H1 (cell line): ENCODE measurements around the gene BORA. TPM values are rescaled to one million over a fixed set of nuclear protein-coding genes. Genes with fewer than 3 reads are reported as not detected.

Experiments used
- CTCF ChIA-PET: fragments of 300-600 bp; sonication (Branson Sonifier 250); formaldehyde crosslinking; loops from one replicate; lab custom pipeline; 2021; ENCODE audit not compliant: partially characterized antibody; lab: Charles Lee
- POLR2A ChIA-PET: fragments of 300-600 bp; sonication (Branson Sonifier 250); formaldehyde crosslinking; loops from one replicate; lab custom pipeline; 2021; ENCODE audit warnings: inconsistent platforms; ENCODE audit not compliant: partially characterized antibody; lab: Charles Lee
- DNase-seq, 2 experiments: peaks; one replicate each; pipeline versions ENCODE4 v3.0.0 to v3.0.0-alpha.2; 2010 to 2022; ENCODE audit warnings: low spot score in 2 of 2, low read depth in 1 of 2, mixed read lengths in 1 of 2
- FAIRE-seq: peaks from 2 replicates; lab custom pipeline; 2011; peaks lifted over from hg19 to GRCh38; lab: Jason Lieb, UNC
- H2AFZ ChIP-seq: 2 replicates; pipeline ENCODE4 v1.8.1; 2012; ENCODE audit warnings: low read length, inconsistent platforms
- H2AK5ac ChIP-seq: 2 replicates; pipeline ENCODE4 v1.6.1; 2013; ENCODE audit warnings: low read depth, low read length
- H2BK120ac ChIP-seq: replicated peaks from 2 replicates; pipeline ENCODE3; 2013; ENCODE audit warnings: low read depth, low read length, inconsistent platforms
- H2BK12ac ChIP-seq: 2 replicates; pipeline ENCODE4 v1.6.1; 2013; ENCODE audit warnings: low read depth, low read length
- H2BK15ac ChIP-seq: 2 replicates; pipeline ENCODE4 v1.6.1; 2013; ENCODE audit warnings: low read length
- H2BK20ac ChIP-seq: 2 replicates; pipeline ENCODE4 v1.6.1; 2013; ENCODE audit warnings: low read length
- H2BK5ac ChIP-seq: 2 replicates; pipeline ENCODE4 v1.6.1; 2013; ENCODE audit warnings: low read depth, low read length
- H3K14ac ChIP-seq: 2 replicates; pipeline ENCODE4 v1.6.1; 2013; ENCODE audit warnings: inconsistent platforms; ENCODE audit not compliant: insufficient read length
- H3K18ac ChIP-seq: 2 replicates; pipeline ENCODE4 v1.6.1; 2013; ENCODE audit warnings: low read length; ENCODE audit errors: extremely low read depth
- H3K23ac ChIP-seq: 2 replicates; pipeline ENCODE4 v1.6.1; 2013; ENCODE audit warnings: inconsistent platforms; ENCODE audit not compliant: insufficient read length
- H3K23me2 ChIP-seq: 2 replicates; pipeline ENCODE4 v1.6.1; 2013; ENCODE audit warnings: low read depth, low read length
- H3K27ac ChIP-seq: 2 replicates; pipeline ENCODE4 v1.6.1; 2011; ENCODE audit warnings: low read depth, low read length, inconsistent platforms
- H3K27me3 ChIP-seq, 4 experiments: replicated peaks in 1 of 4; 1 replicate in 1 of 4; 2 replicates in 3 of 4; pipeline versions ENCODE4 v1.6.1 to v1.8.1; 2011 to 2013; ENCODE audit warnings: low read length in 3 of 4, mild to moderate bottlenecking in 3 of 4, inconsistent platforms in 2 of 4, mixed read lengths in 2 of 4, moderate library complexity in 1 of 4; ENCODE audit not compliant: control insufficient read depth in 3 of 4, insufficient read depth in 3 of 4; ENCODE audit errors: extremely low read depth in 1 of 4
- H3K36me3 ChIP-seq, 4 experiments: 2 replicates each; pipeline versions ENCODE4 v1.6.1 to v1.8.1; 2011 to 2013; ENCODE audit warnings: mild to moderate bottlenecking in 4 of 4, low read length in 3 of 4, moderate library complexity in 2 of 4, control low read depth in 1 of 4, inconsistent platforms in 1 of 4; ENCODE audit not compliant: insufficient read depth in 4 of 4, control insufficient read depth in 2 of 4
- H3K4ac ChIP-seq: replicated peaks from 2 replicates; pipeline ENCODE3; 2013; ENCODE audit warnings: low read length, low read depth, mixed read lengths, inconsistent platforms; ENCODE audit not compliant: insufficient read length
- H3K4me1 ChIP-seq, 4 experiments: replicated peaks in 1 of 4; 1 replicate in 1 of 4; 2 replicates in 3 of 4; pipeline versions ENCODE4 v1.6.1 to v1.8.1; 2011 to 2013; ENCODE audit warnings: low read length in 3 of 4, inconsistent platforms in 2 of 4, mixed read lengths in 1 of 4; ENCODE audit not compliant: insufficient read depth in 4 of 4, control insufficient read depth in 3 of 4
- H3K4me2 ChIP-seq, 2 experiments: 2 replicates each; pipeline versions ENCODE4 v1.6.1 to v1.8.1; 2011 to 2013; ENCODE audit warnings: low read depth in 2 of 2, low read length in 2 of 2, control low read depth in 1 of 2, inconsistent platforms in 1 of 2, mild to moderate bottlenecking in 1 of 2; ENCODE audit not compliant: insufficient read depth in 1 of 2
- H3K4me3 ChIP-seq, 4 experiments: fragments of 200-600, 300-600 bp in 1 of 4; sonication (generic), shearing (Covaris generic), sonication (Bioruptor Twin) in 1 of 4; 2 replicates each; pipeline versions ENCODE4 v1.5.1 to v1.8.1; 2011 to 2016; ENCODE audit warnings: low read length in 4 of 4, low read depth in 3 of 4, control low read depth in 2 of 4, inconsistent platforms in 2 of 4, mild to moderate bottlenecking in 2 of 4, mixed read lengths in 1 of 4, moderate library complexity in 1 of 4; ENCODE audit not compliant: insufficient read depth in 2 of 4; ENCODE audit errors: extremely low read depth in 1 of 4
- H3K56ac ChIP-seq: replicated peaks from 2 replicates; pipeline ENCODE3; 2013; ENCODE audit warnings: low read depth, mild to moderate bottlenecking, mixed read lengths, low read length, inconsistent platforms; ENCODE audit not compliant: insufficient read length
- H3K79me1 ChIP-seq: 2 replicates; pipeline ENCODE4 v1.6.1; 2013; ENCODE audit warnings: low read depth, low read length, control low read depth
- H3K79me2 ChIP-seq, 2 experiments: 2 replicates each; pipeline versions ENCODE4 v1.6.1 to v1.8.1; 2012 to 2013; ENCODE audit warnings: low read length in 2 of 2, mild to moderate bottlenecking in 2 of 2, inconsistent platforms in 1 of 2; ENCODE audit not compliant: insufficient read depth in 2 of 2, control insufficient read depth in 1 of 2
- H3K9ac ChIP-seq, 4 experiments: replicated peaks in 1 of 4; 1 replicate in 1 of 4; 2 replicates in 3 of 4; pipeline versions ENCODE4 v1.6.1 to v1.8.1; 2011 to 2013; ENCODE audit warnings: low read depth in 3 of 4, low read length in 3 of 4, control low read depth in 2 of 4, mild to moderate bottlenecking in 2 of 4, moderate library complexity in 2 of 4, inconsistent platforms in 1 of 4; ENCODE audit errors: extremely low read depth in 1 of 4
- H3K9me3 ChIP-seq, 2 experiments: 2 replicates each; pipeline versions ENCODE4 v1.6.1 to v1.8.1; 2012 to 2013; ENCODE audit warnings: mild to moderate bottlenecking in 2 of 2, moderate library complexity in 2 of 2, control low read depth in 1 of 2, inconsistent platforms in 1 of 2, low read depth in 1 of 2, low read length in 1 of 2, mixed read lengths in 1 of 2; ENCODE audit not compliant: insufficient read depth in 2 of 2
- H4K20me1 ChIP-seq, 2 experiments: replicated peaks in 1 of 2; 2 replicates each; pipeline versions ENCODE3 to v1.8.1; 2011 to 2013; ENCODE audit warnings: inconsistent platforms in 2 of 2, low read length in 2 of 2, mild to moderate bottlenecking in 1 of 2; ENCODE audit not compliant: insufficient read depth in 2 of 2, control insufficient read depth in 1 of 2
- H4K5ac ChIP-seq: 2 replicates; pipeline ENCODE4 v1.6.1; 2013; ENCODE audit warnings: low read length, low read depth, mixed read lengths, inconsistent platforms; ENCODE audit not compliant: insufficient read length
- H4K8ac ChIP-seq: 2 replicates; pipeline ENCODE4 v1.8.0; 2013; ENCODE audit warnings: mild to moderate bottlenecking, moderate library complexity, low read length, inconsistent platforms; ENCODE audit not compliant: insufficient read depth; ENCODE audit errors: extremely low read depth
- H4K91ac ChIP-seq: replicated peaks from 2 replicates; pipeline ENCODE3; 2013; ENCODE audit warnings: low read length, mixed read lengths, inconsistent platforms; ENCODE audit not compliant: insufficient read length
- CTBP2 ChIP-seq: IDR thresholded peaks from 2 replicates; pipeline ENCODE4 v1.7.0; 2011; ENCODE audit warnings: borderline replicate concordance, mild to moderate bottlenecking, moderate library complexity, mixed read lengths, low read length; ENCODE audit not compliant: insufficient read depth, insufficient read length
- GABPA ChIP-seq: IDR thresholded peaks from 2 replicates; pipeline ENCODE4 v1.6.1; 2011; ENCODE audit warnings: mild to moderate bottlenecking, low read length, moderate library complexity, borderline replicate concordance; ENCODE audit not compliant: insufficient read depth
- NANOG ChIP-seq: IDR thresholded peaks from 2 replicates; pipeline ENCODE4 v1.6.1; 2011; ENCODE audit warnings: low read length, low read depth, mild to moderate bottlenecking, inconsistent platforms; ENCODE audit not compliant: insufficient read depth, poor library complexity, severe bottlenecking
- RXRA ChIP-seq: IDR thresholded peaks from 2 replicates; pipeline ENCODE4 v1.6.1; 2011; ENCODE audit warnings: low read depth, mild to moderate bottlenecking, low read length, moderate library complexity; ENCODE audit not compliant: insufficient read depth
- SP4 ChIP-seq: IDR thresholded peaks from 2 replicates; pipeline ENCODE4 v1.6.1; 2012; ENCODE audit warnings: low read length, inconsistent platforms
- USF2 ChIP-seq: IDR thresholded peaks from 2 replicates; pipeline ENCODE4 v1.6.1; 2011; ENCODE audit warnings: low read length, improper control_type of control experiment
- WGBS, 2 experiments: shearing (Covaris generic) in 1 of 2; methylation state at CpG; one replicate each; pipeline versions ENCODE4 v1.1.6 to v1.1.7; 2013 to 2015; ENCODE audit warnings: low lambda C conversion rate in 2 of 2, mixed read lengths in 2 of 2, inconsistent platforms in 1 of 2, low coverage in 1 of 2, missing lambda C conversion rate in 1 of 2; ENCODE audit not compliant: insufficient replicate concordance in 2 of 2, insufficient coverage in 1 of 2, insufficient read length in 1 of 2; ENCODE audit errors: extremely low coverage in 1 of 2, missing lambda C conversion rate in 1 of 2; 5-methylcytosine and 5-hydroxymethylcytosine counted together
- polyA plus RNA-seq, 7 experiments: library from polyadenylated mRNA; depleted of rRNA in 3 of 7; stranded (reverse) in 5 of 7; unstranded in 2 of 7; fragments of >200 nt in 5 of 7; fragments of 200-250 nt in 2 of 7; gene quantifications; 1 replicate in 5 of 7; 2 replicates in 1 of 7; 4 replicates in 1 of 7; pipeline versions ENCODE4 v1.2.1 to v1.2.3, GENCODE V29; 2011 to 2013; ENCODE audit warnings: missing spikeins in 2 of 7, mixed read lengths in 2 of 7
- total RNA-seq: library from RNA; stranded (reverse); fragmentation: NEBNext Ultra II Directional; extraction: Animal tissue kit (Norgen Biotek cat#: 25700); gene quantifications from 2 replicates; pipeline ENCODE4 v1.2.1, GENCODE V29; 2021
- TF ChIP-seq, protein P1 (sequence below), 3 experiments: IDR thresholded peaks; 1 replicate in 2 of 3; 2 replicates in 1 of 3; pipeline versions ENCODE4 v1.5.1 to v1.6.1; 2011; ENCODE audit warnings: low read length in 3 of 3, mild to moderate bottlenecking in 3 of 3, inconsistent platforms in 2 of 3, low read depth in 1 of 3, moderate library complexity in 1 of 3; ENCODE audit not compliant: insufficient read depth in 1 of 3; ENCODE audit errors: control extremely low read depth in 1 of 3

The BORA gene
- total and polyA plus RNA-seq, 2 of the 8 experiments (the other 6 are each of a cell fraction or from before 2014, with no cell fraction given): 4.9 to 12.9 TPM

- peaks cover 19 to 24% of the 10 kb centered on the region in 2 experiments for H3K9me3 ChIP-seq
- ChIA-PET POLR2A (no interaction called here), CTCF (interaction anchor here (0.7 to 1.8 kb wide), 3 partner anchors 9 to 392 kb away, joined by 3 to 7 read pairs (median 6); no protein-coding TSS in a partner anchor)
- no peak overlapping the region for H3K4me3 ChIP-seq
- no peak overlapping the region for H2BK20ac ChIP-seq
- no peak overlapping the region for H3K4me2 ChIP-seq
- no peak overlapping the region for H3K23ac ChIP-seq
- H2BK15ac ChIP-seq: no peak overlapping the region
- H2AFZ ChIP-seq: no peak overlapping the region
- no peaks in the 10 kb centered on the region for H3K79me1 ChIP-seq
- 91% methylated on average over 8 of the region's 8 CpGs; no CpG with 5 or more reads in 1 of the 2 experiments for WGBS, 2 experiments
- no peak overlapping the region for H3K9ac ChIP-seq
- H4K20me1 ChIP-seq: no peaks in the 10 kb centered on the region
- H3K14ac ChIP-seq: no peak overlapping the region
- no peak overlapping the region for H4K91ac ChIP-seq
- H2AK5ac ChIP-seq: no peak overlapping the region
- no peaks in the 10 kb centered on the region; a peak in 2 of 8 replicates for H3K36me3 ChIP-seq
- H3K79me2 ChIP-seq: no peaks in the 10 kb centered on the region
- no peak overlapping the region for H2BK12ac ChIP-seq
- no peaks in the 10 kb centered on the region for H3K27me3 ChIP-seq
- H3K18ac ChIP-seq: no peak overlapping the region
- no peak overlapping the region for H4K8ac ChIP-seq
- no peak overlapping the region for H3K56ac ChIP-seq
- H2BK5ac ChIP-seq: no peak overlapping the region
- H2BK120ac ChIP-seq: no peak overlapping the region
- no peak for DNase-seq
- no peaks in the 10 kb centered on the region; the same call in 1 of the 2 replicates for H3K23me2 ChIP-seq
- no peak overlapping the region for H3K27ac ChIP-seq
- FAIRE-seq: no peak
- H4K5ac ChIP-seq: no peak overlapping the region
- no peaks in the 10 kb centered on the region for H3K4me1 ChIP-seq
- no peak overlapping the region for H3K4ac ChIP-seq
- no peak for TF ChIP-seq SP4
- no peak for TF ChIP-seq CTBP2
- no peak for TF ChIP-seq RXRA
- TF ChIP-seq, protein P1, sequence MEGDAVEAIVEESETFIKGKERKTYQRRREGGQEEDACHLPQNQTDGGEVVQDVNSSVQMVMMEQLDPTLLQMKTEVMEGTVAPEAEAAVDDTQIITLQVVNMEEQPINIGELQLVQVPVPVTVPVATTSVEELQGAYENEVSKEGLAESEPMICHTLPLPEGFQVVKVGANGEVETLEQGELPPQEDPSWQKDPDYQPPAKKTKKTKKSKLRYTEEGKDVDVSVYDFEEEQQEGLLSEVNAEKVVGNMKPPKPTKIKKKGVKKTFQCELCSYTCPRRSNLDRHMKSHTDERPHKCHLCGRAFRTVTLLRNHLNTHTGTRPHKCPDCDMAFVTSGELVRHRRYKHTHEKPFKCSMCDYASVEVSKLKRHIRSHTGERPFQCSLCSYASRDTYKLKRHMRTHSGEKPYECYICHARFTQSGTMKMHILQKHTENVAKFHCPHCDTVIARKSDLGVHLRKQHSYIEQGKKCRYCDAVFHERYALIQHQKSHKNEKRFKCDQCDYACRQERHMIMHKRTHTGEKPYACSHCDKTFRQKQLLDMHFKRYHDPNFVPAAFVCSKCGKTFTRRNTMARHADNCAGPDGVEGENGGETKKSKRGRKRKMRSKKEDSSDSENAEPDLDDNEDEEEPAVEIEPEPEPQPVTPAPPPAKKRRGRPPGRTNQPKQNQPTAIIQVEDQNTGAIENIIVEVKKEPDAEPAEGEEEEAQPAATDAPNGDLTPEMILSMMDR (IDR thresholded peaks at IDR 0.05; ENCODE audit: control extremely low read depth in 1 of 3, insufficient read depth in 1 of 3, low read depth in 1 of 3, low read length in 3 of 3): no peak
- TF ChIP-seq NANOG: no peak
- no peak for TF ChIP-seq USF2
- TF ChIP-seq GABPA: no peak
Measured at GRCh38 chr13:72694314-72694713, 33.4 kb upstream of the BORA start.
